ENCODE measurements around the gene TMEM59. TPM values are rescaled to one million over a fixed set of nuclear protein-coding genes. Genes with fewer than 3 reads are reported as not detected.
"Not testable (repeated sequence)": the region's sequence is repeated elsewhere in the genome, so short reads cannot be mapped to it uniquely, and the experiment has no call there.

TMEM59 gene
- polyA plus RNA-seq, 1 experiment = 615 TPM

DNA sequence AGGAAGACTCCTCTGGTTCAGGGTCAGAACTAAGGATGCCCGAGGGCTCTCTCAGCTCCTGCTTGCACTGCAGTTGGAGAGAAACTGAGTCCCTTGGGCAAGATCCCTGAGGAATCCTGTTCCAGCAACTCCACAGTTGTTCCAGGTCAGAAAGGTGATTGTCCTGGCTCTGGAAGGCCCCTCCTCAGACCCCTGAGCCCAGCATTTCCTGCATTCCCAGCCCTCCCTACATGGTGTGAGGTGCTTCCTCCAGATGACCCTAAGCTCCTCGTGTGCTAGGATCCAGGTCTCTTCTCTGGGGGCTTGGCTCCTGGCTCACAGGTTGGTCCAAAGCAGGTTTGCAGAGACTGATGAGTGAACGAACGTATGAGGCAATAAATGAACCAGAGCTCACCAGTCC, 46.5 kb downstream of the TMEM59 start:
- ChIA-PET CTCF (interaction anchor here (0.6 to 0.8 kb wide), 2 partner anchors 10 to 616 kb away, joined by 3 read pairs; no protein-coding TSS in a partner anchor), POLR2A (no interaction called here)
- no peak overlapping the region for H3K4me3 ChIP-seq (ENCODE audit: low read depth, low read length)
- TF ChIP-seq, protein P1, sequence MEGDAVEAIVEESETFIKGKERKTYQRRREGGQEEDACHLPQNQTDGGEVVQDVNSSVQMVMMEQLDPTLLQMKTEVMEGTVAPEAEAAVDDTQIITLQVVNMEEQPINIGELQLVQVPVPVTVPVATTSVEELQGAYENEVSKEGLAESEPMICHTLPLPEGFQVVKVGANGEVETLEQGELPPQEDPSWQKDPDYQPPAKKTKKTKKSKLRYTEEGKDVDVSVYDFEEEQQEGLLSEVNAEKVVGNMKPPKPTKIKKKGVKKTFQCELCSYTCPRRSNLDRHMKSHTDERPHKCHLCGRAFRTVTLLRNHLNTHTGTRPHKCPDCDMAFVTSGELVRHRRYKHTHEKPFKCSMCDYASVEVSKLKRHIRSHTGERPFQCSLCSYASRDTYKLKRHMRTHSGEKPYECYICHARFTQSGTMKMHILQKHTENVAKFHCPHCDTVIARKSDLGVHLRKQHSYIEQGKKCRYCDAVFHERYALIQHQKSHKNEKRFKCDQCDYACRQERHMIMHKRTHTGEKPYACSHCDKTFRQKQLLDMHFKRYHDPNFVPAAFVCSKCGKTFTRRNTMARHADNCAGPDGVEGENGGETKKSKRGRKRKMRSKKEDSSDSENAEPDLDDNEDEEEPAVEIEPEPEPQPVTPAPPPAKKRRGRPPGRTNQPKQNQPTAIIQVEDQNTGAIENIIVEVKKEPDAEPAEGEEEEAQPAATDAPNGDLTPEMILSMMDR (IDR thresholded peaks at IDR 0.05; ENCODE audit: insufficient read depth, low read depth, low read length) = no peak
- no peaks in the 10 kb centered on the region for H3K36me3 ChIP-seq (ENCODE audit: control insufficient read depth, insufficient read depth, low read length)
- DNase-seq (ENCODE audit: low read depth) = no peak
- peaks cover 25% of the 10 kb centered on the region for H3K27me3 ChIP-seq (ENCODE audit: control insufficient read depth, insufficient read depth, low read length)

DNA sequence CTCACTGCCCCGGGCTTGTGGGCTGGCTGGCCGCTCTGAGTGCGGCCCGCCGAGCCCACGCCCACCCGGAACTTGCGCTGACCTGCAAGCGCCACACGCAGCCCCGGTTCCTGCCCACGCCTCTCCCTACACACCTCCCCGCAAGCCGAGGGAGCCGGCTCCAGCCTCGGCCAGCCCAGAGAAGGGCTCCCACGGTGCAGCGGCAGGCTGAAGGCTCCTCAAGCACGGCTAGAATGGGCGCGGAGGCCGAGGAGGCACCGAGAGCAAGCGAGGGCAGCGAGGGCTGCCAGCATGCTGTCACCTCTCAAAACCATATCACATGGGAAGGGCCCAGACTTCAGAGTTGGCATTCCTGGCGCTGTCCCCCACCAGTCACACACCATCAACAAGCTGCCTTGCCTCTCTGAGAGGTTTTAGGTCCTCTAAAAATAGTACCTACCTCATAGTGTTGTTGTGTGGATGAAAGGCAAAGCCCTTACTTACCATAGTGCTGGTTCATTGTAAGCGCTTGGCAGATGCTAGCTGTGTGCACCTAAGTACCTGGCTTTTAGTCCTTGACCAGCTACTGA, 48.4 kb downstream of the TMEM59 start:
- Histone ChIP-seq H3K4me3 (ENCODE audit: low read depth, low read length) (no peak overlapping the region), H3K27me3 (ENCODE audit: control insufficient read depth, insufficient read depth, low read length) (peaks cover 17% of the 10 kb centered on the region), H3K36me3 (ENCODE audit: control insufficient read depth, insufficient read depth, low read length) (no peaks in the 10 kb centered on the region)
- ChIA-PET POLR2A (no interaction called here), CTCF (no interaction called here)
- TF ChIP-seq, protein P1 (IDR thresholded peaks at IDR 0.05; ENCODE audit: insufficient read depth, low read depth, low read length) = no peak
- DNase-seq (ENCODE audit: low read depth) = no peak

DNA sequence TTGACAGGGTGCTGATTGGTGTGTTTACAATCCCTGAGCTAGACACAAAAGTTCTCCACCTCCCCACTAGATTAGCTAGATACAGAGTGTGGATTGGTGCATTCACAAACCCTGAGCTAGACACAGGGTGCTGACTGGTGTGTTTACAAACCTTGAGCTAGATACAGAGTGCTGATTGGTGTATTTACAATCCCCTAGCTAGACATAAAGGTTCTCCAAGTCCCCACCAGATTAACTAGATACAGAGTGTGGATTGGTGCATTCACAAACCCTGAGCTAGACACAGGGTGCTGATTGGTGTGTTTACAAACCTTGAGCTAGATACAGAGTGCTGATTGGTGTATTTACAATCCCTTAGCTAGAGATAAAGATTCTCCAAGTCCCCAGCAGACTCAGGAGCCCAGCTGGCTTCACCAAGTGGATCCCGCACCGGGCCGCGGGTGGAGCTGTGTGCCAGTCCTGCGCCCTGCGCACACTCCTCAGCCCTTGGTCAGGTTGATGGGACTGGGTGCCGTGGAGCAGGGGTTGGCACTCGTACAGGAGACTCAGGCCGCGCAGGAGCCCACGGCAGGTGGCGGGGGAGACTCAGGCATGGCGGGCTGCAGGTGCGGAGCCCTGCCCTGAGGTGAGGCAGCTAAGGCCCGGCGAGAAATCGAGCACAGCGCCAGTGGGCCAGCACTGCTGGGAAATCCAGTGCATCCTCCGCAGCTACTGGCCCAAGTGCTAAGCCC, 49.1 kb downstream of the TMEM59 start:
- CTCF ChIA-PET; H3K36me3 ChIP-seq (ENCODE audit: control insufficient read depth, insufficient read depth, low read length); H3K4me3 ChIP-seq (ENCODE audit: low read depth, low read length); DNase-seq (ENCODE audit: low read depth); POLR2A ChIA-PET: not testable (repeated sequence)
- peaks cover 14% of the 10 kb centered on the region for H3K27me3 ChIP-seq (ENCODE audit: control insufficient read depth, insufficient read depth, low read length)

DNA sequence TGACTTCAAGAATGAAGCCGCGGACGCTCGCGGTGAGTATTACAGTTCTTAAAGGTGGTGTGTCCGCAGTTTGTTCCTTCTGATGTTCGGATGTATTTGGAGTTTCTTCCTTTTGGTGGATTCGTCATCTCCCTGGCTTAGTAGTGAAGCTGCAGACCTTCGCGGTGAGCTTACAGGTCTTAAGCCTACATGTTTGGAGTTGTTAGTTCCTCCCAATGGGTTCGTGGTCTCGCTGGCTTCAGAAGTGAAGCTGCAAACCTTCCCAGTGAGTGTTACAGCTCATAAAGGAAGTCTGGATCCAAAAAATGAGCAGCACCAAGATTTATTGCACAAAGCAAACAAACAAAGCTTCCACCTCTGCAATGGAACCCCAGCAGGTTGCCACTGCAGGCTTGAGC, 49.8 kb downstream of the TMEM59 start:
- Histone ChIP-seq H3K27me3 (ENCODE audit: control insufficient read depth, insufficient read depth, low read length) (peaks cover 12% of the 10 kb centered on the region), H3K4me3 (ENCODE audit: low read depth, low read length) (no peak overlapping the region), H3K36me3 (ENCODE audit: control insufficient read depth, insufficient read depth, low read length) (no peaks in the 10 kb centered on the region)
- no peak for DNase-seq (ENCODE audit: low read depth)
- TF ChIP-seq, protein P1 (IDR thresholded peaks at IDR 0.05; ENCODE audit: insufficient read depth, low read depth, low read length) = no peak
- ChIA-PET POLR2A (no interaction called here), CTCF (no interaction called here)

DNA sequence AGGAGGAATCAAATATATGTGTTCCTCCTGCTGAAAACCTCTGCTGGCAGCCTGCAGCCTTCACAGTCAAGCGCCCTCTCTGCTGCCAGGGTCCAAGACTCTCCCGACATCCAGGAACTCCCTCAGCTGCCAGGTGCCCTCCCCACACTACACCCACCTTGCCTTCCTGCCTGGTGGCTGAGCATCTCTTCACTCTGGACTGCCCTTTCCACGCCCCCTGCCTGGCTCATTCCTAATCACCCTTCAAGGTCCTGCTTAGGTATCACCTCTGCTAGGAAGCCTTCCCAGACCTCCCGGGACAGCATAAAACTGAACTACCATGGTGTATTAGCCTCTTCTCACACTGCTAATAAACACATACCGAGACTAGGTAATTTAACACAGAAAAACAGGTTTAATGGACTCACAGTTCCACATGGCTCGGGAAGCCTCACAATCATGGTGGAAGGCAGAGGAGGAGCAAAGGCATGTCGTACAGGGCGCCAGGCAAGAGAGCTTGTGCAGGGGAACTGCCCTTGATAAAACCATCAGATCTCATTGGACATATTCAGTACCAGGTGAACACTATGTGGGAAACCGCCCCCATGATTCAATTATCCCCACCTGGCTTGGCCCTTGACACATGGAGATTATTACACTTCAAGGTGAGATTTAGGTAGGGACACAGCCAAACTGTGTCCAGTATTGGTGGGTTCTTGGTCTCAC, 50.3 kb downstream of the TMEM59 start:
- ChIA-PET CTCF (no interaction called here), POLR2A (no interaction called here)
- TF ChIP-seq, protein P1 (IDR thresholded peaks at IDR 0.05; ENCODE audit: insufficient read depth, low read depth, low read length) = no peak
- peaks cover 9% of the 10 kb centered on the region; the same call in 1 of the 2 replicates for H3K27me3 ChIP-seq (ENCODE audit: control insufficient read depth, insufficient read depth, low read length)
- DNase-seq (ENCODE audit: low read depth) = no peak
- no peak overlapping the region for H3K4me3 ChIP-seq (ENCODE audit: low read depth, low read length)
- H3K36me3 ChIP-seq (ENCODE audit: control insufficient read depth, insufficient read depth, low read length) = no peaks in the 10 kb centered on the region
